Measurements from ENCODE around the gene VAV3.

VAV3 gene

GRCh38 chr1:107523736-107524135 lies 441.2 kb downstream of the VAV3 start:
- Histone ChIP-seq H3K27ac (ENCODE audit: low read length) (no peak overlapping the region), H3K27me3 (ENCODE audit: control insufficient read depth, insufficient read depth, low read length) (no peaks in the 10 kb centered on the region), H3K36me3 (ENCODE audit: control insufficient read depth, low read depth, low read length) (no peaks in the 10 kb centered on the region), H3K4me3 (ENCODE audit: low read length) (no peak overlapping the region), H3K9ac (ENCODE audit: low read length) (no peak overlapping the region), H3K4me1 (ENCODE audit: control insufficient read depth, low read depth, low read length) (peaks cover 10% of the 10 kb centered on the region), H3K9me3 (ENCODE audit: control insufficient read depth, low read depth, low read length) (no peaks in the 10 kb centered on the region)

- Histone ChIP-seq H3K9me3 (ENCODE audit: control insufficient read depth, low read depth, low read length) (no peaks in the 10 kb centered on the region), H3K4me1 (ENCODE audit: control insufficient read depth, low read depth, low read length) (peaks cover 10% of the 10 kb centered on the region), H3K27ac (ENCODE audit: low read length) (no peak overlapping the region), H3K27me3 (ENCODE audit: control insufficient read depth, insufficient read depth, low read length) (no peaks in the 10 kb centered on the region), H3K4me3 (ENCODE audit: low read length) (no peak overlapping the region), H3K36me3 (ENCODE audit: control insufficient read depth, low read depth, low read length) (no peaks in the 10 kb centered on the region), H3K9ac (ENCODE audit: low read length) (no peak overlapping the region)
Observed at GRCh38 chr1:107523061-107523460, 441.9 kb downstream of the VAV3 start.
